Ovary (tissue), 3 donors: ENCODE measurements around the gene TIAL1.

Experiments used
- POLR2A ChIP-seq: fragments of 450-650 bp; IDR thresholded peaks from one replicate; pipeline ENCODE4 v1.6.1; 2017; ENCODE audit warnings: antibody characterized with exemption, mild to moderate bottlenecking, moderate library complexity
- TF ChIP-seq, protein P1 (sequence below), 3 donors: fragments of 450-650 bp in 2 of 3; fragments of 200-600 bp in 1 of 3; IDR thresholded peaks; one replicate each; pipeline versions ENCODE4 v1.5.1 to v1.8.0; 2016 to 2022; ENCODE audit warnings: antibody characterized with exemption in 3 of 3, mild to moderate bottlenecking in 1 of 3
- donor health status: DM: no; HTN: no; CAD: no.

DNA sequence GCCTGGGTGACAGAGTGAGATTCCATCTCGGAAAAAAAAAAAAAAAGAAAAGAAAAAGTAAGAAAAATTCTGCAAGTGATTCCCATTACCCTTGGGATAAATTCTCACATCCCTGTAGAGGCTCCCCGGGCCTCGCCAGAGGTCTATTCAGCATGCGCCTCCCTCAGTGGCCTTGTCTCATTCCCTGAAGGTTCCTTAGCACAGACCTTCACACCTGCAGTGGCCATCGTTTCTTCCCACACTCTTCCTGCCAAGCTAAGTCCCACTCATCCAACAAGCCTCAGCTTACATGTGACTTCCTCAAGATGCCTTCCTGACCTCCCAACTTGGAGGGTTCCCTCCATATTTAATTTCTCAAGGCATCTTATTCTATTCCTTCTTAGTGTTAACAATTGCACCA is 33.5 kb upstream of the TIAL1 start:
- TF ChIP-seq, protein P1, sequence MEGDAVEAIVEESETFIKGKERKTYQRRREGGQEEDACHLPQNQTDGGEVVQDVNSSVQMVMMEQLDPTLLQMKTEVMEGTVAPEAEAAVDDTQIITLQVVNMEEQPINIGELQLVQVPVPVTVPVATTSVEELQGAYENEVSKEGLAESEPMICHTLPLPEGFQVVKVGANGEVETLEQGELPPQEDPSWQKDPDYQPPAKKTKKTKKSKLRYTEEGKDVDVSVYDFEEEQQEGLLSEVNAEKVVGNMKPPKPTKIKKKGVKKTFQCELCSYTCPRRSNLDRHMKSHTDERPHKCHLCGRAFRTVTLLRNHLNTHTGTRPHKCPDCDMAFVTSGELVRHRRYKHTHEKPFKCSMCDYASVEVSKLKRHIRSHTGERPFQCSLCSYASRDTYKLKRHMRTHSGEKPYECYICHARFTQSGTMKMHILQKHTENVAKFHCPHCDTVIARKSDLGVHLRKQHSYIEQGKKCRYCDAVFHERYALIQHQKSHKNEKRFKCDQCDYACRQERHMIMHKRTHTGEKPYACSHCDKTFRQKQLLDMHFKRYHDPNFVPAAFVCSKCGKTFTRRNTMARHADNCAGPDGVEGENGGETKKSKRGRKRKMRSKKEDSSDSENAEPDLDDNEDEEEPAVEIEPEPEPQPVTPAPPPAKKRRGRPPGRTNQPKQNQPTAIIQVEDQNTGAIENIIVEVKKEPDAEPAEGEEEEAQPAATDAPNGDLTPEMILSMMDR (IDR thresholded peaks at IDR 0.05), result no peak
- no peak for TF ChIP-seq POLR2A
